VCaP (cell line): ENCODE data around the gene ACTR6.
A peak's percentile ranks its signal among the peaks of the same experiment; 100 is the strongest.

Experiments used
- H3K27ac ChIP-seq: fragments of 450-650 bp; 2 replicates; pipeline ENCODE4 v1.5.1; 2017
- CTCF ChIP-seq: fragments of 450-650 bp; conservative IDR thresholded peaks from 2 replicates; pipeline ENCODE4 v1.5.1; 2017; ENCODE audit warnings: mild to moderate bottlenecking, moderate library complexity

ACTR6 gene

GRCh38 chr12:100265732-100266584 is 65.3 kb downstream of the ACTR6 start:
- no peak for TF ChIP-seq CTCF
- peak overlapping the region; percentile 95 for H3K27ac ChIP-seq

- no peak for TF ChIP-seq CTCF
- H3K27ac ChIP-seq = peak overlapping the region; percentile 95
Measured at GRCh38 chr12:100266585-100266834, 65.9 kb downstream of the ACTR6 start.

- TF ChIP-seq CTCF = no peak
- H3K27ac ChIP-seq = peak within 1 kb of the TSS; percentile 95
Measured at GRCh38 chr12:100266835-100267602, 66.4 kb downstream of the ACTR6 start, which contains the start of the genes DEPDC4 and SCYL2. Gene DEPDC4 (minus strand): TSS chr12:100267079. CDS start chr12:100267076, 3 bp downstream. Gene SCYL2 (plus strand): TSS chr12:100267177. CDS start chr12:100282971, 15,794 bp downstream.

GRCh38 chr12:100267603-100268281 is 67.1 kb downstream of the ACTR6 start:
- H3K27ac ChIP-seq = peak overlapping the region; percentile 95
- no peak for TF ChIP-seq CTCF

- peak overlapping the region; percentile 95 for H3K27ac ChIP-seq
- TF ChIP-seq CTCF = no peak
Measured at GRCh38 chr12:100268835-100269564, 68.4 kb downstream of the ACTR6 start.

GRCh38 chr12:100273782-100274181 is 73.2 kb downstream of the ACTR6 start:
- no peak overlapping the region for H3K27ac ChIP-seq
- TF ChIP-seq CTCF = no peak
